ENCODE data around the gene C20orf96. TPM values are rescaled to one million over a fixed set of nuclear protein-coding genes. Genes with fewer than 3 reads are reported as not detected.

The C20orf96 gene
- total RNA-seq, 1 donor from 2014 or later: 8.8 TPM

Other genes with a start within 250 kb of the C20orf96 start
- not detected for gene DEFB125, start 203.1 kb downstream of the C20orf96 start, total RNA-seq
- not detected for gene DEFB126, start 148.2 kb downstream of the C20orf96 start, total RNA-seq
- not detected for gene DEFB127, start 133.3 kb downstream of the C20orf96 start, total RNA-seq
- not detected for gene DEFB128, start 101.0 kb downstream of the C20orf96 start, total RNA-seq
- not detected for gene DEFB129, start 63.5 kb downstream of the C20orf96 start, total RNA-seq
- gene DEFB132, start 33.0 kb downstream of the C20orf96 start, total RNA-seq: not detected
- 15.7 TPM for gene ZCCHC3, start 6.8 kb upstream of the C20orf96 start, total RNA-seq
- 8.4 TPM for gene SOX12, start 34.8 kb upstream of the C20orf96 start, total RNA-seq
- gene NRSN2, start 56.4 kb upstream of the C20orf96 start, total RNA-seq: 19.9 TPM
- gene TRIB3, start 90.0 kb upstream of the C20orf96 start, total RNA-seq: 16.8 TPM
- gene RBCK1, start 117.5 kb upstream of the C20orf96 start, total RNA-seq: 101 TPM
- gene TBC1D20, start 171.8 kb upstream of the C20orf96 start, total RNA-seq: 38.4 TPM

Data from upper lobe of right lung (tissue), 1 donor.